ENCODE results near the gene IL1B. TPM values are rescaled to one million over a fixed set of nuclear protein-coding genes. Genes with fewer than 3 reads are reported as not detected.

IL1B gene
- polyA plus RNA-seq, 1 donor, result 3.9 TPM

- no peak overlapping the region for H3K27ac ChIP-seq (ENCODE audit: low read length)
- DNase-seq, result no peak
- H3K4me1 ChIP-seq (ENCODE audit: control insufficient read depth, insufficient read depth, low read length), result no peaks in the 10 kb centered on the region
- H3K36me3 ChIP-seq (ENCODE audit: control insufficient read depth, insufficient read depth, low read length), result no peaks in the 10 kb centered on the region
- no CpG with 5 or more reads among the region's 11 CpGs for WGBS (ENCODE audit: insufficient coverage, low lambda C conversion rate)
- no peaks in the 10 kb centered on the region for H3K27me3 ChIP-seq (ENCODE audit: control insufficient read depth, insufficient read depth, low read length)
- peaks cover 2% of the 10 kb centered on the region for H3K9me3 ChIP-seq (ENCODE audit: control insufficient read depth, low read depth, low read length)
- H3K4me3 ChIP-seq (ENCODE audit: low read length), result no peak overlapping the region
These were observed 13.4 kb upstream of the IL1B start for GRCh38 chr2:112849956-112850355.

GRCh38 chr2:112848833-112849232 is 12.3 kb upstream of the IL1B start:
- Histone ChIP-seq H3K27ac (ENCODE audit: low read length) (no peak overlapping the region), H3K4me3 (ENCODE audit: low read length) (no peak overlapping the region), H3K27me3 (ENCODE audit: control insufficient read depth, insufficient read depth, low read length) (no peaks in the 10 kb centered on the region), H3K36me3 (ENCODE audit: control insufficient read depth, insufficient read depth, low read length) (no peaks in the 10 kb centered on the region), H3K9me3 (ENCODE audit: control insufficient read depth, low read depth, low read length) (peaks cover 2% of the 10 kb centered on the region), H3K4me1 (ENCODE audit: control insufficient read depth, insufficient read depth, low read length) (no peaks in the 10 kb centered on the region)
- DNase-seq, result no peak
- no CpG with 5 or more reads among the region's 1 CpG for WGBS (ENCODE audit: insufficient coverage, low lambda C conversion rate)

- no peaks in the 10 kb centered on the region for H3K27me3 ChIP-seq (ENCODE audit: control insufficient read depth, insufficient read depth, low read length)
- H3K4me3 ChIP-seq (ENCODE audit: low read length), result no peak overlapping the region
- no CpG with 5 or more reads among the region's 6 CpGs for WGBS (ENCODE audit: insufficient coverage, low lambda C conversion rate)
- DNase-seq, result no peak
- no peaks in the 10 kb centered on the region for H3K9me3 ChIP-seq (ENCODE audit: control insufficient read depth, low read depth, low read length)
- H3K36me3 ChIP-seq (ENCODE audit: control insufficient read depth, insufficient read depth, low read length), result no peaks in the 10 kb centered on the region
- no peak overlapping the region for H3K27ac ChIP-seq (ENCODE audit: low read length)
- no peaks in the 10 kb centered on the region for H3K4me1 ChIP-seq (ENCODE audit: control insufficient read depth, insufficient read depth, low read length)
These were observed 9.5 kb upstream of the IL1B start for GRCh38 chr2:112846031-112846430.

- H3K27ac ChIP-seq (ENCODE audit: low read length), result no peak overlapping the region
- DNase-seq, result no peak
- H3K27me3 ChIP-seq (ENCODE audit: control insufficient read depth, insufficient read depth, low read length), result no peaks in the 10 kb centered on the region
- no peaks in the 10 kb centered on the region for H3K36me3 ChIP-seq (ENCODE audit: control insufficient read depth, insufficient read depth, low read length)
- WGBS (ENCODE audit: insufficient coverage, low lambda C conversion rate), result no CpG with 5 or more reads among the region's 2 CpGs
- H3K4me3 ChIP-seq (ENCODE audit: low read length), result no peak overlapping the region
- no peaks in the 10 kb centered on the region for H3K4me1 ChIP-seq (ENCODE audit: control insufficient read depth, insufficient read depth, low read length)
- no peaks in the 10 kb centered on the region for H3K9me3 ChIP-seq (ENCODE audit: control insufficient read depth, low read depth, low read length)
These were observed 7.3 kb upstream of the IL1B start for GRCh38 chr2:112843836-112844235.

- H3K4me3 ChIP-seq (ENCODE audit: low read length), result no peak overlapping the region
- H3K4me1 ChIP-seq (ENCODE audit: control insufficient read depth, insufficient read depth, low read length), result no peaks in the 10 kb centered on the region
- H3K27ac ChIP-seq (ENCODE audit: low read length), result no peak overlapping the region
- no peaks in the 10 kb centered on the region for H3K36me3 ChIP-seq (ENCODE audit: control insufficient read depth, insufficient read depth, low read length)
- H3K9me3 ChIP-seq (ENCODE audit: control insufficient read depth, low read depth, low read length), result no peaks in the 10 kb centered on the region
- no peak for DNase-seq
- WGBS (ENCODE audit: insufficient coverage, low lambda C conversion rate), result no CpG with 5 or more reads among the region's 2 CpGs
- H3K27me3 ChIP-seq (ENCODE audit: control insufficient read depth, insufficient read depth, low read length), result no peaks in the 10 kb centered on the region
These were observed 6.7 kb upstream of the IL1B start for GRCh38 chr2:112843288-112843687.

- no peak overlapping the region for H3K4me3 ChIP-seq (ENCODE audit: low read length)
- no peak overlapping the region for H3K27ac ChIP-seq (ENCODE audit: low read length)
- H3K4me1 ChIP-seq (ENCODE audit: control insufficient read depth, insufficient read depth, low read length), result peaks cover 6% of the 10 kb centered on the region
- H3K9me3 ChIP-seq (ENCODE audit: control insufficient read depth, low read depth, low read length), result no peaks in the 10 kb centered on the region
- DNase-seq, result no peak
- H3K36me3 ChIP-seq (ENCODE audit: control insufficient read depth, insufficient read depth, low read length), result no peaks in the 10 kb centered on the region
- no peaks in the 10 kb centered on the region for H3K27me3 ChIP-seq (ENCODE audit: control insufficient read depth, insufficient read depth, low read length)
- WGBS (ENCODE audit: insufficient coverage, low lambda C conversion rate), result 100% methylated on average over 3 of the region's 5 CpGs
These were observed 4.9 kb upstream of the IL1B start for GRCh38 chr2:112841295-112842044.

GRCh38 chr2:112840068-112840445 is 3.5 kb upstream of the IL1B start:
- no peak overlapping the region for H3K27ac ChIP-seq (ENCODE audit: low read length)
- H3K36me3 ChIP-seq (ENCODE audit: control insufficient read depth, insufficient read depth, low read length), result no peaks in the 10 kb centered on the region
- no peaks in the 10 kb centered on the region for H3K9me3 ChIP-seq (ENCODE audit: control insufficient read depth, low read depth, low read length)
- DNase-seq, result no peak
- no peak overlapping the region for H3K4me3 ChIP-seq (ENCODE audit: low read length)
- no CpG with 5 or more reads among the region's 1 CpG for WGBS (ENCODE audit: insufficient coverage, low lambda C conversion rate)
- H3K4me1 ChIP-seq (ENCODE audit: control insufficient read depth, insufficient read depth, low read length), result peaks cover 13% of the 10 kb centered on the region
- no peaks in the 10 kb centered on the region for H3K27me3 ChIP-seq (ENCODE audit: control insufficient read depth, insufficient read depth, low read length)

GRCh38 chr2:112839407-112840067 is 3.0 kb upstream of the IL1B start:
- H3K27me3 ChIP-seq (ENCODE audit: control insufficient read depth, insufficient read depth, low read length), result no peaks in the 10 kb centered on the region
- no peaks in the 10 kb centered on the region for H3K9me3 ChIP-seq (ENCODE audit: control insufficient read depth, low read depth, low read length)
- no peak overlapping the region for H3K4me3 ChIP-seq (ENCODE audit: low read length)
- no peak overlapping the region for H3K27ac ChIP-seq (ENCODE audit: low read length)
- peaks cover 19% of the 10 kb centered on the region for H3K4me1 ChIP-seq (ENCODE audit: control insufficient read depth, insufficient read depth, low read length)
- DNase-seq, result no peak
- H3K36me3 ChIP-seq (ENCODE audit: control insufficient read depth, insufficient read depth, low read length), result no peaks in the 10 kb centered on the region
- WGBS (ENCODE audit: insufficient coverage, low lambda C conversion rate), result 97% methylated on average over 4 of the region's 9 CpGs

GRCh38 chr2:112836163-112836560 is 417 bp downstream of the IL1B start:
- WGBS (ENCODE audit: insufficient coverage, low lambda C conversion rate), result no CpG with 5 or more reads among the region's 5 CpGs
- Histone ChIP-seq H3K4me3 (ENCODE audit: low read length) (no peak overlapping the region), H3K27me3 (ENCODE audit: control insufficient read depth, insufficient read depth, low read length) (no peaks in the 10 kb centered on the region), H3K4me1 (ENCODE audit: control insufficient read depth, insufficient read depth, low read length) (peaks cover 26% of the 10 kb centered on the region), H3K9me3 (ENCODE audit: control insufficient read depth, low read depth, low read length) (no peaks in the 10 kb centered on the region), H3K36me3 (ENCODE audit: control insufficient read depth, insufficient read depth, low read length) (no peaks in the 10 kb centered on the region), H3K27ac (ENCODE audit: low read length) (no peak overlapping the region)
- no peak for DNase-seq

GRCh38 chr2:112835536-112836162 is 930 bp downstream of the IL1B start:
- Histone ChIP-seq H3K9me3 (ENCODE audit: control insufficient read depth, low read depth, low read length) (no peaks in the 10 kb centered on the region), H3K27me3 (ENCODE audit: control insufficient read depth, insufficient read depth, low read length) (no peaks in the 10 kb centered on the region), H3K4me3 (ENCODE audit: low read length) (no peak overlapping the region), H3K4me1 (ENCODE audit: control insufficient read depth, insufficient read depth, low read length) (peaks cover 26% of the 10 kb centered on the region), H3K36me3 (ENCODE audit: control insufficient read depth, insufficient read depth, low read length) (no peaks in the 10 kb centered on the region), H3K27ac (ENCODE audit: low read length) (no peak overlapping the region)
- no CpG with 5 or more reads among the region's 1 CpG for WGBS (ENCODE audit: insufficient coverage, low lambda C conversion rate)
- no peak for DNase-seq

All from large intestine (tissue), 3 donors.